Left lung (tissue), 10 donors: ENCODE results near the gene USP8. TPM values are rescaled to one million over a fixed set of nuclear protein-coding genes. Genes with fewer than 3 reads are reported as not detected.
A peak's percentile ranks its signal among the peaks of the same experiment; 100 is the strongest.

Source experiments
- ATAC-seq: fragments of 200-7000 bp; cut with Tn5 transposase; one replicate; pipeline ENCODE4 v1.9.1; 2020; ENCODE audit warnings: moderate library complexity
- DNase-seq, 4 donors: peaks; one replicate each; pipeline ENCODE4 v3.0.0-alpha.2; 2013 to 2020
- H3K27ac ChIP-seq, 2 donors: fragments of 200-600 bp; sonication (generic) in 1 of 2; one replicate each; pipeline versions ENCODE4 v1.5.0 to v1.8.0; 2020 to 2021
- H3K27me3 ChIP-seq, 2 donors: fragments of 200-600 bp; sonication (generic) in 1 of 2; one replicate each; pipeline versions ENCODE4 v1.5.0 to v1.8.0; 2020 to 2021
- H3K36me3 ChIP-seq, 2 donors: fragments of 200-600 bp; sonication (generic) in 1 of 2; one replicate each; pipeline versions ENCODE4 v1.5.0 to v1.8.0; 2020 to 2021
- H3K4me1 ChIP-seq, 2 donors: fragments of 200-600 bp; one replicate each; pipeline ENCODE4 v1.8.0; 2021
- H3K4me3 ChIP-seq, 2 donors: fragments of 200-600 bp; sonication (generic) in 1 of 2; one replicate each; pipeline versions ENCODE4 v1.5.0 to v1.8.0; 2020 to 2021; ENCODE audit warnings: mild to moderate bottlenecking in 1 of 2
- H3K9me3 ChIP-seq, 2 donors: fragments of 200-600 bp; sonication (generic) in 1 of 2; one replicate each; pipeline versions ENCODE4 v1.5.0 to v1.8.0; 2020 to 2021
- CTCF ChIP-seq, 2 donors: fragments of 200-600 bp; sonication (generic) in 1 of 2; IDR thresholded peaks; one replicate each; pipeline versions ENCODE4 v1.5.0 to v1.8.0; 2021; ENCODE audit warnings: antibody characterized with exemption in 2 of 2
- intact Hi-C, 2 donors: fragments of 100-400 bp; cut with DNase I; formaldehyde crosslinking; loops; one replicate each; pipeline versions ENCODE4 v1.11.2 to v1.14.2; 2022
- polyA plus RNA-seq, 6 donors: library from polyadenylated mRNA; unstranded; fragments of 120-200 nt; gene quantifications; one replicate each; pipeline ENCODE4 v1.2.1, GENCODE V29; 2013; ENCODE audit not compliant: insufficient read length in 6 of 6
- total RNA-seq, 2 donors: library from RNA; stranded (reverse); fragmentation: NEBNext Ultra II Directional; extraction: Animal tissue kit (Norgen Biotek cat#: 25700); gene quantifications; one replicate each; pipeline ENCODE4 v1.2.1, GENCODE V29; 2021
- donor health status: DM: no; HTN: yes; CAD: no.
- donor health status: DM: no; HTN: no; CAD: no.

Gene USP8
- total and polyA plus RNA-seq, 8 donors, result 51.3 to 68.6 (median 60.8) TPM

GRCh38 chr15:50440932-50441331 lies 16.7 kb downstream of the USP8 start:
- intact Hi-C loops, result no loop called here
- H3K9me3 ChIP-seq, result no peaks in the 10 kb centered on the region
- H3K36me3 ChIP-seq, result peaks cover 0 to 63% of the 10 kb centered on the region in 2 donors

GRCh38 chr15:50452927-50453326 lies 28.7 kb downstream of the USP8 start:
- peaks cover 0 to 80% of the 10 kb centered on the region in 2 donors for H3K36me3 ChIP-seq
- intact Hi-C loops, result no loop called here

More at GRCh38 chr15:50440932-50441331, 16.7 kb downstream of the USP8 start:
- Histone ChIP-seq H3K27ac (no peak overlapping the region), H3K4me3 (no peak overlapping the region), H3K27me3 (no peaks in the 10 kb centered on the region), H3K4me1 (no peaks in the 10 kb centered on the region)
- TF ChIP-seq CTCF (IDR thresholded peaks at IDR 0.05), result no peak
- no peak for ATAC-seq
- DNase-seq, result no peak

DNA sequence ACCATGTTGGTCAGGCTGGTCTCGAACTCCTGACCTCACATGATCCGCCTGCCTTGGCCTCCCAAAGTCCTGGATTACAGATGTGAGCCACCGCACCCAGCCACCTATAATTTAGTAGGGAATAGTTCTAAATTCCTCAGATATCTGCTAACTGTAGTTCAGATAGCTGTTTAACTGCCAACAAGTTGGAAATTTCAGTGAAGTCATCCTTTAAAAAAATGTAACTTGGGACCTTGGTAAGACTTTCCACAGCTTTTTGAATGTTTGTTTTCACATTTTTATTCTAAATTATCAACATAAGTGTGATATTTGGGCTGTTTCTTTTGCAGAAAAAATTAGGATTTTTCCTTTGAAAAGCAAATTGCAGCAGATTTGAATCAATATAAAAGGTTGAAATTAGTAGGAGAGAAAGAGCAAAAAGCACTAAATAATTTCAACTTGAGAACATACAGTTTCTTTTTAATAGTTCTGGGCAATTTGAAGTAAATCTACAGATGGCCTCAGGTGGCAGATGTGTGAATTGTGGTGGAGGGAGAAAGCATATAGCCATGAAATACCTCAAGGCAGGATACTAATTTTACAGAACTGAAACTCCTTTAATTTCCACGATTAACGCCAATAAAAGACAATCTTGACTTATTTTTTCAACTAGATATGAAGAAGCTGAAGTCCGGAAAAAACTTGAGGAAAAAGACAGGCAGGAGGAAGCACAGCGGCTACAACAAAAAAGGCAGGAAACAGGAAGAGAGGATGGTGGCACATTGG lies 34.3 kb downstream of the USP8 start:
- DNase-seq, result no peak
- TF ChIP-seq CTCF (IDR thresholded peaks at IDR 0.05), result no peak
- Histone ChIP-seq H3K27me3 (no peaks in the 10 kb centered on the region), H3K36me3 (peaks cover 0 to 96% of the 10 kb centered on the region in 2 donors), H3K4me3 (no peak overlapping the region), H3K27ac (no peak overlapping the region), H3K9me3 (no peaks in the 10 kb centered on the region), H3K4me1 (peaks cover 0 to 4% of the 10 kb centered on the region in 2 donors)
- ATAC-seq, result no peak
- intact Hi-C loops, result no loop called here

More at GRCh38 chr15:50452927-50453326, 28.7 kb downstream of the USP8 start:
- Histone ChIP-seq H3K4me3 (no peak overlapping the region), H3K4me1 (peaks cover 0 to 12% of the 10 kb centered on the region in 2 donors), H3K27me3 (no peaks in the 10 kb centered on the region), H3K27ac (no peak overlapping the region), H3K9me3 (no peaks in the 10 kb centered on the region)
- DNase-seq (peak in 1 of 4 donors; percentile 2), ATAC-seq (peak; percentile 24)
- TF ChIP-seq CTCF (IDR thresholded peaks at IDR 0.05), result no peak

DNA sequence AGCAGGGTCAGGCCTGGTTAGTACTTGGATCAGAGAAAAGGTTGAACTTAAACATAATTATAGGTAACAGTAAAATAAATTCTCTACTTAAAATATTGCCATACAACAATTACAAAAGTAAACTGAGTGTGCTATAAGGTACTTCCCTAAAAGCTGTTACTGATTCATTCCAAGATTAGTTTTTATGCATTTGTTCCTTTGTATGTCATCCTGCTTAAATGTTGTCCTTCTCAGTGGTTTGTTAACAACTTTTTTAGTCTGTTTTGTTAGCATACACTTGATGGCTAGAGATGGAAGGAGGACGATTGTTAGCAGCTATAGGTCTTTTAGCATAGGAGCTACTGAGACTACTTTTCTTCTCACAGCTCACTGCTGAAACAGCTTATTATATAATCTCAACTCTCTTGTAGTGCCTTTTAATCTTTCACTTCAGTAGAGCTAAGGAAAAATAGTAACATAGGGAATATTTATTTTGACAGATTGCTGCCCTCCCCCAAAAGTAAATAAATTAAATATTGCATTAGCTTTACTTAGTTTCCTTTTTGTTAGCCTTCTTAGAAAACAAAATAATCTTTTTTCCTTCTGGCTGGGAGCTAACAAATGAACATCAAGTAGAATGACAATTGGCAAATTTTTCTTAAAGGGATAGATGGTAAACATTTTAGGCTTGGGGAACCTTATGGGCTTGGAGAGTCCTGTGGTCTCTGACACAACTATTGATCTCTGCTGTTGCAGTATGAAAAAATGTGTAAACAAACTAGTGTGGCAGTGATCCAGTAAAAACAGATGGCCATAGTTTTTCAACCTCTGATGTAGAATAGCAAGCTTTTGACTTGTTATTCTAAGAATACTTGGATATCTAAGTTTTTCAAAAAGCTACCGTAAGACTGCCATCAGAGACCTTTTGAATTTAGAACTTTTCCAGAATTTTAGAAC lies 39.5 kb downstream of the USP8 start:
- Histone ChIP-seq H3K4me1 (peaks cover 0 to 4% of the 10 kb centered on the region in 2 donors), H3K36me3 (peaks cover 0 to 99% of the 10 kb centered on the region in 2 donors), H3K9me3 (no peaks in the 10 kb centered on the region), H3K27ac (no peak overlapping the region), H3K27me3 (no peaks in the 10 kb centered on the region), H3K4me3 (no peak overlapping the region)
- ATAC-seq (no peak), DNase-seq (peak in 2 of 4 donors; percentile 25 to 32)
- intact Hi-C loops, result no loop called here
- no peak for TF ChIP-seq CTCF (IDR thresholded peaks at IDR 0.05)

DNA sequence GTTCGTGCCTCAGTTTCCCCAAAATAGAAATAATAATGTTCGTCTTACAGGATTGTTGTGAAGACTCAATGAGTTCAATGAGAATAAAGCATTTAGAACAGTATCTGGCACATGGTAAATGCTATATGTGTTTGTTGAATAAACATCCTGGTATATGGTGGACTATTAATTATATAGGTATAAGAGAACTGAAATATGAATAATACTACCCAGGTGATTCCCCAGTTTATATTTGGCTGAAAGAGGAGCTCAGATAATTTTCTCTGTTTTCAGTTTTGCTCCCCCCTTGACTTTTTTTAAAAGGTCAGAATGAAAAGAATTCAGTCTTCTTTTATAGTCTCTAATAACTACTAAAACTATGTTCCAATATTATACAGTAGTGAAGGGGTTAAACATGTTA lies 46.9 kb downstream of the USP8 start:
- no peak for TF ChIP-seq CTCF (IDR thresholded peaks at IDR 0.05)
- intact Hi-C loops, result no loop called here
- Histone ChIP-seq H3K27me3 (no peaks in the 10 kb centered on the region), H3K36me3 (peaks cover 0 to 89% of the 10 kb centered on the region in 2 donors), H3K9me3 (no peaks in the 10 kb centered on the region), H3K4me3 (no peak overlapping the region), H3K27ac (no peak overlapping the region), H3K4me1 (no peaks in the 10 kb centered on the region)
- DNase-seq, result no peak
- ATAC-seq, result no peak
